MCF 10A (cell line): Measurements from ENCODE around the gene PTCHD1. TPM values are rescaled to one million over a fixed set of nuclear protein-coding genes. Genes with fewer than 3 reads are reported as not detected.

Source experiments
- BruUV-seq: library from RNA; stranded (reverse); fragments of 400-500 nt; replicated peaks from 2 replicates; lab custom pipeline; 2021; lab: Mats Ljungman, UMichigan
- CTCF ChIA-PET: fragments of 300-600 bp; sonication (Branson Sonifier 250); formaldehyde crosslinking; extraction: SDS; loops from one replicate; lab custom pipeline; 2021; ENCODE audit warnings: antibody characterized with exemption, inconsistent platforms; lab: Yijun Ruan, JAX
- POLR2A ChIA-PET: fragments of 300-600, 350-650 bp; sonication (Branson Sonifier 250); formaldehyde crosslinking; extraction: SDS; loops from one replicate; lab custom pipeline; 2020; ENCODE audit warnings: antibody characterized with exemption, inconsistent platforms; lab: Yijun Ruan, JAX
- DNase-seq: peaks from one replicate; pipeline ENCODE4 v3.0.0-alpha.2; 2018; ENCODE audit not compliant: unreplicated experiment
- H3K27ac Mint-ChIP-seq: one replicate; pipeline ENCODE4 v1.8.0; 2022; ENCODE audit warnings: mild to moderate bottlenecking, low read depth, mixed read lengths; ENCODE audit not compliant: unreplicated experiment
- H3K27me3 Mint-ChIP-seq: one replicate; pipeline ENCODE4 v1.8.0; 2022; ENCODE audit warnings: mixed read lengths; ENCODE audit not compliant: insufficient read depth, unreplicated experiment
- H3K36me3 Mint-ChIP-seq: one replicate; pipeline ENCODE4 v1.8.0; 2022; ENCODE audit warnings: mild to moderate bottlenecking, moderate library complexity, mixed read lengths; ENCODE audit not compliant: insufficient read depth, unreplicated experiment
- H3K4me1 Mint-ChIP-seq: one replicate; pipeline ENCODE4 v1.8.0; 2022; ENCODE audit warnings: mixed read lengths; ENCODE audit not compliant: insufficient read depth, unreplicated experiment
- H3K4me3 Mint-ChIP-seq: one replicate; pipeline ENCODE4 v1.8.0; 2022; ENCODE audit warnings: mild to moderate bottlenecking, moderate library complexity, mixed read lengths; ENCODE audit not compliant: unreplicated experiment
- H3K9me3 Mint-ChIP-seq: one replicate; pipeline ENCODE4 v1.8.0; 2022; ENCODE audit warnings: mixed read lengths; ENCODE audit not compliant: unreplicated experiment
- intact Hi-C: fragments of 100-400 bp; cut with micrococcal nuclease; formaldehyde crosslinking; loops from 2 replicates; pipeline ENCODE4 v1.14.1; 2022
- total RNA-seq: library from RNA; stranded (reverse); gene quantifications from 2 replicates; pipeline ENCODE4 v1.2.3, GENCODE V29; 2022
- TF ChIP-seq, protein P1 (sequence below): fragments of 200-600 bp; IDR thresholded peaks from one replicate; pipeline ENCODE4 v1.8.0; 2022; ENCODE audit warnings: antibody characterized with exemption, mild to moderate bottlenecking; ENCODE audit not compliant: unreplicated experiment

PTCHD1 gene
- total RNA-seq, 1 experiment from 2014 or later: not detected

DNA sequence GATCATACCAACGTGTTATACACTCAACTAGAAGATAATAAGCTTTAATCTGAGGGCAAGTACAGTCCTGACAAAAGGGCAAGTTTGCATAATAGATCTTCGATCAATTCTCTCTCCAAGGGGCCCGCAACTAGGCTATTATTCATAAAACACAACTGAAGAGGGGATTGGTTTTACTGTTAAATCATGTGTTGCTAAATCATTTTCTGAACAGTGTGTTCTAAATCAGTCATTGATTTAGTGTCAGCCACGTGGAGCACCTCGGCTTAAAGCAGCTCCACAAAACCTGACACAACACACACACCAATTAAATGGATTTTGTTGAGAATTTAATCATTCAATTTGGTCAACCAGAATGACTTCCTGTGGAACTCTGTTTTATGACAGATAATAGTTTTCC, 61.6 kb downstream of the PTCHD1 start:
- Mint-ChIP-seq H3K27ac (no peak overlapping the region), H3K36me3 (no peaks in the 10 kb centered on the region), H3K4me3 (no peak overlapping the region), H3K4me1 (no peaks in the 10 kb centered on the region), H3K9me3 (no peaks in the 10 kb centered on the region), H3K27me3 (peaks cover 81% of the 10 kb centered on the region)
- DNase-seq: no peak
- ChIA-PET CTCF (interaction anchor here (0.7 kb wide), 1 partner anchor 112 kb away, joined by 4 read pairs; no protein-coding TSS in a partner anchor), POLR2A (interaction anchor here (0.6 kb wide), 1 partner anchor 8 kb away, joined by 4 read pairs; no protein-coding TSS in a partner anchor)
- intact Hi-C loops: no loop called here
- TF ChIP-seq, protein P1, sequence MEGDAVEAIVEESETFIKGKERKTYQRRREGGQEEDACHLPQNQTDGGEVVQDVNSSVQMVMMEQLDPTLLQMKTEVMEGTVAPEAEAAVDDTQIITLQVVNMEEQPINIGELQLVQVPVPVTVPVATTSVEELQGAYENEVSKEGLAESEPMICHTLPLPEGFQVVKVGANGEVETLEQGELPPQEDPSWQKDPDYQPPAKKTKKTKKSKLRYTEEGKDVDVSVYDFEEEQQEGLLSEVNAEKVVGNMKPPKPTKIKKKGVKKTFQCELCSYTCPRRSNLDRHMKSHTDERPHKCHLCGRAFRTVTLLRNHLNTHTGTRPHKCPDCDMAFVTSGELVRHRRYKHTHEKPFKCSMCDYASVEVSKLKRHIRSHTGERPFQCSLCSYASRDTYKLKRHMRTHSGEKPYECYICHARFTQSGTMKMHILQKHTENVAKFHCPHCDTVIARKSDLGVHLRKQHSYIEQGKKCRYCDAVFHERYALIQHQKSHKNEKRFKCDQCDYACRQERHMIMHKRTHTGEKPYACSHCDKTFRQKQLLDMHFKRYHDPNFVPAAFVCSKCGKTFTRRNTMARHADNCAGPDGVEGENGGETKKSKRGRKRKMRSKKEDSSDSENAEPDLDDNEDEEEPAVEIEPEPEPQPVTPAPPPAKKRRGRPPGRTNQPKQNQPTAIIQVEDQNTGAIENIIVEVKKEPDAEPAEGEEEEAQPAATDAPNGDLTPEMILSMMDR: no peak
- BruUV-seq: no TSS peak

- intact Hi-C loops: no loop called here
Measured at GRCh38 chrX:23398570-23398969, 63.9 kb downstream of the PTCHD1 start.

DNA sequence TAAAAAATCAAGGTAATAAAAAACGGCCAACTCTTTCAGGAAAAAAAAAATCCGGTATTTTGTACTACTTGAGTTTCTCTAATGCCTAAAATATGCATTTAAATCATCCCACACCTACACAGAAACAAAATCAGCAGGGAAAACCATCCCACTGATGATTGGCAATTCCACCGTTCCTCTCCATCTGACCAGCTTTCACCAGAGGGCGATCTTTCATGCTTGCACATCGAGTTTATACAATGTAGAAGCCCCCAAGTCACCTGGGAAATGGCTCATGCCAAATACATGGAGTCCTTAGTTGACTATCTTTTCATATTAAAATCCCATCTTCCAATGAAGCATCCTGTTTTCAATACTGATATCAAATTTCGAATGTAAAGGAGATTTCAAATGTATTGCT, 69.2 kb downstream of the PTCHD1 start:
- POLR2A ChIA-PET: interaction anchor here (0.7 kb wide), 1 partner anchor 7 kb away, joined by 4 read pairs; no protein-coding TSS in a partner anchor
- no peak overlapping the region for H3K27ac Mint-ChIP-seq

More at GRCh38 chrX:23398570-23398969, 63.9 kb downstream of the PTCHD1 start:
- Mint-ChIP-seq H3K27me3 (peaks cover 60% of the 10 kb centered on the region), H3K4me3 (no peak overlapping the region), H3K4me1 (no peaks in the 10 kb centered on the region), H3K9me3 (no peaks in the 10 kb centered on the region), H3K27ac (no peak overlapping the region), H3K36me3 (no peaks in the 10 kb centered on the region)
- TF ChIP-seq, protein P1: no peak
- BruUV-seq: no TSS peak
- ChIA-PET CTCF (interaction anchor here (0.6 kb wide), 3 partner anchors 236 to 1991 kb away, joined by 4 to 5 read pairs (median 4); no protein-coding TSS in a partner anchor), POLR2A (no interaction called here)
- DNase-seq: no peak

GRCh38 chrX:23422912-23423311, 88.3 kb downstream of the PTCHD1 start:
- TF ChIP-seq, protein P1: no peak
- ChIA-PET CTCF (no interaction called here), POLR2A (no interaction called here)
- H3K4me3 Mint-ChIP-seq: no peak overlapping the region
- no peaks in the 10 kb centered on the region for H3K4me1 Mint-ChIP-seq
- H3K27me3 Mint-ChIP-seq: peaks cover 42% of the 10 kb centered on the region
- BruUV-seq: no TSS peak
- H3K36me3 Mint-ChIP-seq: no peaks in the 10 kb centered on the region
- intact Hi-C loops: no loop called here
- DNase-seq: no peak
- no peak overlapping the region for H3K27ac Mint-ChIP-seq
- peaks cover 22% of the 10 kb centered on the region for H3K9me3 Mint-ChIP-seq

More for the DNA sequence above, 69.2 kb downstream of the PTCHD1 start:
- H3K27me3 Mint-ChIP-seq: peaks cover 46% of the 10 kb centered on the region
- peak; percentile 10 for DNase-seq
- no peak overlapping the region for H3K4me3 Mint-ChIP-seq
- BruUV-seq: no TSS peak
- intact Hi-C loops: loop anchor here (5.0 kb wide), 1 partner anchor 148 kb away; no protein-coding TSS in a partner anchor
- peaks cover 3% of the 10 kb centered on the region for H3K4me1 Mint-ChIP-seq
- CTCF ChIA-PET: interaction anchor here (0.6 to 0.7 kb wide), 3 partner anchors 22 to 1417 kb away, joined by 3 to 5 read pairs (median 4); no protein-coding TSS in a partner anchor
- TF ChIP-seq, protein P1: peak; percentile 14
- no peaks in the 10 kb centered on the region for H3K9me3 Mint-ChIP-seq
- H3K36me3 Mint-ChIP-seq: no peaks in the 10 kb centered on the region
